Chondrocyte (in vitro differentiated cells): ENCODE data around the gene APOO. TPM values are rescaled to one million over a fixed set of nuclear protein-coding genes. Genes with fewer than 3 reads are reported as not detected.

Source experiments
- DNase-seq: peaks from one replicate; pipeline ENCODE4 v3.0.0; 2021; ENCODE audit warnings: mixed read lengths, low spot score
- H3K27ac Mint-ChIP-seq: one replicate; pipeline ENCODE4 v1.8.0; 2021; ENCODE audit warnings: mild to moderate bottlenecking, moderate library complexity, mixed read lengths; ENCODE audit not compliant: unreplicated experiment
- H3K27me3 Mint-ChIP-seq: 2 replicates; pipeline ENCODE4 v1.8.0; 2021; ENCODE audit warnings: low read depth, mixed read lengths
- H3K36me3 Mint-ChIP-seq: 2 replicates; pipeline ENCODE4 v1.8.0; 2021; ENCODE audit warnings: low read depth, mixed read lengths
- H3K4me1 Mint-ChIP-seq: 2 replicates; pipeline ENCODE4 v1.8.0; 2021; ENCODE audit warnings: low read depth, mild to moderate bottlenecking, mixed read lengths
- H3K4me3 Mint-ChIP-seq: one replicate; pipeline ENCODE4 v1.8.0; 2021; ENCODE audit warnings: mild to moderate bottlenecking, moderate library complexity, mixed read lengths; ENCODE audit not compliant: unreplicated experiment
- H3K9me3 Mint-ChIP-seq: 2 replicates; pipeline ENCODE4 v1.8.0; 2021; ENCODE audit warnings: low read depth, mixed read lengths
- CTCF ChIP-seq: fragments of 200-600 bp; sonication (generic); IDR thresholded peaks from 2 replicates; pipeline ENCODE4 v1.5.0; 2021; ENCODE audit warnings: antibody characterized with exemption, mild to moderate bottlenecking, moderate library complexity
- total RNA-seq: library from RNA; stranded (reverse); gene quantifications from 3 replicates; pipeline ENCODE4 v1.2.1, GENCODE V29; 2021

Gene APOO
- total RNA-seq, 1 donor from 2014 or later: 29.1 TPM

GRCh38 chrX:23841847-23842522 is 65.8 kb downstream of the APOO start:
- DNase-seq: no peak
- Mint-ChIP-seq H3K4me1 (peaks cover 28% of the 10 kb centered on the region), H3K9me3 (no peaks in the 10 kb centered on the region), H3K27me3 (no peaks in the 10 kb centered on the region), H3K27ac (no peak overlapping the region), H3K36me3 (no peaks in the 10 kb centered on the region), H3K4me3 (no peak overlapping the region)
- TF ChIP-seq CTCF: no peak

GRCh38 chrX:23840674-23841073 is 67.1 kb downstream of the APOO start:
- TF ChIP-seq CTCF: no peak
- H3K27me3 Mint-ChIP-seq: no peaks in the 10 kb centered on the region
- H3K27ac Mint-ChIP-seq: no peak overlapping the region
- H3K9me3 Mint-ChIP-seq: no peaks in the 10 kb centered on the region
- H3K4me3 Mint-ChIP-seq: no peak overlapping the region
- DNase-seq: no peak
- peaks cover 26% of the 10 kb centered on the region for H3K4me1 Mint-ChIP-seq
- no peaks in the 10 kb centered on the region for H3K36me3 Mint-ChIP-seq

- H3K27ac Mint-ChIP-seq: no peak overlapping the region
- no peaks in the 10 kb centered on the region for H3K27me3 Mint-ChIP-seq
- H3K36me3 Mint-ChIP-seq: no peaks in the 10 kb centered on the region
- no peak for DNase-seq
- TF ChIP-seq CTCF: no peak
- H3K4me3 Mint-ChIP-seq: no peak overlapping the region
- no peaks in the 10 kb centered on the region for H3K9me3 Mint-ChIP-seq
- H3K4me1 Mint-ChIP-seq: peaks cover 9% of the 10 kb centered on the region
These were observed 68.8 kb downstream of the APOO start for GRCh38 chrX:23838953-23839352.

- no peak for TF ChIP-seq CTCF
- Mint-ChIP-seq H3K4me3 (no peak overlapping the region), H3K9me3 (no peaks in the 10 kb centered on the region), H3K27ac (no peak overlapping the region), H3K4me1 (no peaks in the 10 kb centered on the region), H3K36me3 (no peaks in the 10 kb centered on the region), H3K27me3 (no peaks in the 10 kb centered on the region)
- DNase-seq: no peak
These were observed 75.0 kb downstream of the APOO start for GRCh38 chrX:23832721-23833120.

- no peak for DNase-seq
- no peaks in the 10 kb centered on the region for H3K4me1 Mint-ChIP-seq
- H3K36me3 Mint-ChIP-seq: peaks cover 5% of the 10 kb centered on the region
- TF ChIP-seq CTCF: no peak
- H3K27ac Mint-ChIP-seq: no peak overlapping the region
- no peaks in the 10 kb centered on the region for H3K9me3 Mint-ChIP-seq
- no peaks in the 10 kb centered on the region for H3K27me3 Mint-ChIP-seq
- no peak overlapping the region for H3K4me3 Mint-ChIP-seq
These were observed 78.9 kb downstream of the APOO start for GRCh38 chrX:23828881-23829280.
